HL-60 (cell line): ENCODE data around the gene ATF6.

Experiments
- CTCF ChIP-seq: IDR thresholded peaks from one replicate; pipeline ENCODE4 v1.5.1; 2011; ENCODE audit warnings: low read length, control low read depth, inconsistent platforms; ENCODE audit not compliant: insufficient read depth
- GABPA ChIP-seq: IDR thresholded peaks from 2 replicates; pipeline ENCODE4 v1.6.1; 2012; ENCODE audit warnings: low read depth
- POLR2AphosphoS5 ChIP-seq: IDR thresholded peaks from 2 replicates; pipeline ENCODE4 v1.6.1; 2012; ENCODE audit warnings: low read depth
- REST ChIP-seq: IDR thresholded peaks from 2 replicates; pipeline ENCODE4 v1.6.1; 2012; ENCODE audit warnings: low read depth; ENCODE audit not compliant: insufficient replicate concordance
- SPI1 ChIP-seq: IDR thresholded peaks from 2 replicates; pipeline ENCODE4 v1.6.1; 2012; ENCODE audit warnings: low read depth, mild to moderate bottlenecking, borderline replicate concordance

GRCh38 chr1:161773791-161774190 is 7.7 kb downstream of the ATF6 start:
- TF ChIP-seq CTCF, result no peak
- no peak for TF ChIP-seq POLR2AphosphoS5
- TF ChIP-seq REST, result no peak
- no peak for TF ChIP-seq SPI1
- no peak for TF ChIP-seq GABPA
